GM18526 (cell line): ENCODE data around the gene EXOSC5.
A peak's percentile ranks its signal among the peaks of the same experiment; 100 is the strongest.

ENCODE experiments used
- POLR2A ChIP-seq: IDR thresholded peaks from 3 replicates; pipeline ENCODE4 v1.6.1; 2011; ENCODE audit not compliant: insufficient read length; ENCODE audit errors: extremely low read depth

Gene EXOSC5

DNA sequence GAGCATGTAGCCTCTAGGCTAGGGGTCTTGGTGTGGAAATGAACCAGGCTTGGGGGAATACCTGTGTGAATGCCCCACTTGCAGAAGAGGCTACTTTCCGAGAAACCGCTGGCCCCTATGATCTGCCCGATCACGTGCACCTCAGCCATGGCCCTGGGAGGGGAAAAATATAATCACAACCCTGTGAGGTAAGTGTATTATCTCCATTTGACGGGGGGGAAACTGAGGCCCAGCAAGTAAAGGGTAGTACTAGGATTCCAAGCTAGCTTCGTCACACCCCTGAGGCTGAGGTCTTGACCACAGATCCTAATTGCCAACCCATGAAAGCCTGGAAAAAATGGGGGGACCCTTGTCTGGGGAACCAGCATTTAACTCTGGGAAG is 33.8 kb downstream of the EXOSC5 start:
- no peak for TF ChIP-seq POLR2A

DNA sequence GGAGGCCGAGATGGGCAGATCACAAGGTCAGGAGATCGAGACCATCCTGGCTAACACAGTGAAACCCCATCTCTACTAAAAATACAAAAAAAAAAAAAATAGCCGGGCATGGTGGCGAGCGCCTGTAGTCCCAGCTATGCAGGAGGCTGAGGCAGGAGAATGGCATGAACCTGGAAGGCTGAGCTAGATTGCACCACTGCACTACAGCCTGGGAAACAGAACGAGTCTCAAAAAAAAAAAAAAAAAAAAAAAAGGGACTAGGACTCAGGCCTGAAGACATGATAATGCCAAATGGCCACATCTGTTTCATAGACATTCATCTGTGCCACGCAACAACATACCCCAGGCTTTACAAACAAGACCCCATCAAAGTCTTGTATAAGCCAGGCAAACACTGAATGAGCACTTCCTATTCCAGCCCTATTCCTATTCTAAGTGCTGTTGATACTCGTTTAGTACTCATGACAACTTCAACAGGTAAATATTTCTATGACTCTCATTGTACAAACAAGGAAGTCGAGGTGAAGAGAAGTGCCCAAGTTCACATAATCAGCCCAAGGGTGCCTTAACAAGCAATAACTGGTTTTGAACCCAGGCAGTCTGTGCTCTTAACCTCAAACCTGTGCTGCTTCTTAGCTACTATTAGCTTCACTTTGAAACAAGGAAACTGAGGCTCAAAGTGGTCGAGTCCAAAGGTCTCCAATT is 34.9 kb downstream of the EXOSC5 start:
- no peak for TF ChIP-seq POLR2A

DNA sequence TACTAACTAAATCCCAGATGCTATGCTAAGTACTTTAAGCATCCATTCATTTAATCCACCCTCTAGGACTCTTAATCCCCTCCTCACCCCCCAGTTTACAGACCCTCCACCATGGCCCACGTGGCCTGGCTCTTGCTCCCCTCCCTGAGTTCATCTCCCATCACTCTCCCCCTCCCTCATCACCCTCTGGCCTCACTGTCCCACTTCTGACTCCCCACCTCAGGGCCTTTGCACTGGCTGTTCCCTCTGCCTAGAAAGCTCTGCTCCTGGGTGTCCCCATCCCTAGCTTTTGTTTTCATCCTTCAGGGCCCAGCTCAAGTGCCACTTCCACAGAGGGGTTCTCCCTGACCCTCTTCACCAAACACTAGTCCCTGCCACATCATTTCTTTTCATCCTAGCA is 37.4 kb downstream of the EXOSC5 start:
- no peak for TF ChIP-seq POLR2A

DNA sequence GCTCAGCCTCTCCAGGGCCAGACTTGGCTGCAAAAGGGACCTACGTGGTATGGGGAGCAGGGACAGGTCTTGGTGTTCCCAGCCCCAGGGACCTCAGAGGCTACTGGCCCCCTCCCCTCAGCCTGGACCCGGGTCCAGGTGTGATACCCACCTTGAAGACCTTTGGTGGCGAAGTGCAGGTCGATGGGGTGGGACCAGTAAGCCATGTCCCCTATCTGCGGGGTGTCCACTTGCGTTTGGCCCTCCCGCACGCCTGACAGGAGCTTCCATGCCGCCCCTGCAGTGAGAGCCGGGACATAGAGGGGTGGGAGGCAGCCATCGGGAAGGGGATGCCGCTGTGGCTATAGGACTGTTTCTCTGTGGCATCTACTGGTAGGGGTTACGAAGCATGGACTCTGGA is 39.4 kb downstream of the EXOSC5 start:
- TF ChIP-seq POLR2A, result no peak

DNA sequence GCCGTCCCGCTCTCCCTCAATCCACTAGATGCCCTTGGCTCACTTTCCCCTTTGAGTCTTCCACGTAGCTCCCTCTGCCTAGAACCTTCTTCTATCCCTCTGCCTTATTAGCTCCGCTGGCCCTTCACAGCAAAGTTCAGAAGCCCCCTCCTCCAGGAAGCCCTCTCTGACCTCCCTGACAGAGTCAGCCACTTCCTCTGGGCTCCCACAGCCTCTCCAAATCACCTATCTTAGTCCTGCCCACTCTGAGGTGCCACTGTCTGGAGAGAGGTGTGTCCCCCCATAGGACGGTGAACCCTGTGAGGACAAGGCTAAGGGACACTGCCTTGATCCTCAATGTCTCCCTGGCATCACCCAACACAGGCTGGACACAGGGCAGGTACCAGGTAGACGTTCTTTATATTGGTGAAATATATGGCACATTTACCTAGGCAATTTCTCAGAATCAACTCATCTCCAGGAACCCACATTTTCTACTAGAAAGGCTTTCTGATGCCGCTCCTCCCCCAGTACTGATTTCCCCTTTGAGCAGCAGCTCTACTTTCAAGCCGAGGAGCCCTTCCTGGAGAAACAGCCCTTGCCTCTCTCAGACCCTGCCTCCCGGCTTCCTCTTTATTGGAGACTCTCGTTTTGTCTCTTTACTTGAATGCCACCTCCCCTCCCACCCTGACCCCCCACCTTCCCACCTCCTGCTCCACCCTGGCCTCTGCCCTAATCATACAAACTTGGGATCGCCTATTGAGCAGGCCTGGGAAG is 40.0 kb downstream of the EXOSC5 start:
- TF ChIP-seq POLR2A, result no peak

DNA sequence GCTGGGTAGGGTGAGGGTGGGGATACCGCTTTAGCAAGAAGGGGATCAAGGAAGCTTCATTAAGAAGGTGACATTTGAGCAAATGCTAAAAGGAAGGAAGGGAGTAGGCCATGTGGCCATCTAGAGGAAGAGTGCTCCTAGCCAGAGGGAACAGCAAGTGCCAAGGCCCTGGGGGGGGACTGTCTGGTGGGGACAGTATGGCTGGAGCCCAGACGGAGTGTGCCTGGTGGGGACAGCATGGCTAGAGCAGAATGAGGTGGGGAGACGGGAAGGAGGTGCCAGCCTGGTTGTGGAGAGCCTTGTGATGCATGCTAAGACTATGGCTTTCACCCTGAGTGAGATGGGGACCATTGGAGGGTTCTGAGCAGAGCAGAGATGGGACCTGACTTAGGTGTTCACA is 41.4 kb downstream of the EXOSC5 start:
- TF ChIP-seq POLR2A, result no peak

DNA sequence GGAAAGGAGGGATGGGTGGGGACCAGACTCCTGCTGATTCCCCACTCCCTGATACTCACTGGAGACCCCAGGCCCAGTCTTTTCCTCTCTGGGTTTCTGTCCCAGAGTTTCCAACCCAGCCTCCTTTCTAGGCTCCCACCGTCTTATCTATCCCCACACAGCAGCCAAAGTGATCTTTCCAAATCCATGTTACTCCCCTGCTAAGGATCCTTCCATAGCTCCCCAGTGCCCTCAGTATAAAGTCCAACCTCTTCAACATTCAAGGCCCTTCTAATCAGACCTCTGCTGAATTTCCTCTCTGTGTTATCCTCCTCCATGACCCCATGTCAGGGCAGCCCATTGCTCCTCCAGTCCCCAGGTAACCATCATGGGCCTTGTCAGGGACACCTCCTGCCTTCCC is 42.1 kb downstream of the EXOSC5 start:
- TF ChIP-seq POLR2A, result no peak

DNA sequence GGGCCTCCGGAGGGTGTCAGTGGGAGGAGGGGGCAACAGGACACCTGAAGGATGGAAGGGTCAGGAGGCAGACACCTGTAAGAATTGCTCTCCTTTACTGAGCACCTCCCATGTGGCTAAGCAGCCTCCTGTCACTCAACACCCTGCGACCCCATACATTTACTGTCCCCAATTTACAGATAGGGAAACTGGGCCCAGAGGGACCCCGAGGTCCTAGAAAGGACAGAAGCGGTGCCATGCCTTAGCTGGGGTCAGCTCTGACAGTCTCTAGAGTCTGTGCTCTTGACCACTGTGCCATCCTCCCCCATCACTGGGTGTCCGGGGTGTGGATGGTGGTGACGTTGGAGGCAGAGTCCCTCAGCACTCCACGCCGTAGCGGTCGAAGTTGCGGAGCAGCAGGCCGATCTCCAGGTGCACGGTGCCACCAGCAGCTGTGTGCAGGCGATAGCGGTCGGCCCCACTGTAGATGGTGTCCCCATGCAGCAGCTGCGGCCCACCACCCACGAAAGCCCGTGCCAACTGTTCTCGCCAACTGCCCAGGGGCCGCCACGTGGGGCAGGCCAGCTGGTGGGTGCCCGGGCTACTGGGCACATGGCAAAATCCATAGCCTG is 42.7 kb downstream of the EXOSC5 start:
- TF ChIP-seq POLR2A, result no peak

DNA sequence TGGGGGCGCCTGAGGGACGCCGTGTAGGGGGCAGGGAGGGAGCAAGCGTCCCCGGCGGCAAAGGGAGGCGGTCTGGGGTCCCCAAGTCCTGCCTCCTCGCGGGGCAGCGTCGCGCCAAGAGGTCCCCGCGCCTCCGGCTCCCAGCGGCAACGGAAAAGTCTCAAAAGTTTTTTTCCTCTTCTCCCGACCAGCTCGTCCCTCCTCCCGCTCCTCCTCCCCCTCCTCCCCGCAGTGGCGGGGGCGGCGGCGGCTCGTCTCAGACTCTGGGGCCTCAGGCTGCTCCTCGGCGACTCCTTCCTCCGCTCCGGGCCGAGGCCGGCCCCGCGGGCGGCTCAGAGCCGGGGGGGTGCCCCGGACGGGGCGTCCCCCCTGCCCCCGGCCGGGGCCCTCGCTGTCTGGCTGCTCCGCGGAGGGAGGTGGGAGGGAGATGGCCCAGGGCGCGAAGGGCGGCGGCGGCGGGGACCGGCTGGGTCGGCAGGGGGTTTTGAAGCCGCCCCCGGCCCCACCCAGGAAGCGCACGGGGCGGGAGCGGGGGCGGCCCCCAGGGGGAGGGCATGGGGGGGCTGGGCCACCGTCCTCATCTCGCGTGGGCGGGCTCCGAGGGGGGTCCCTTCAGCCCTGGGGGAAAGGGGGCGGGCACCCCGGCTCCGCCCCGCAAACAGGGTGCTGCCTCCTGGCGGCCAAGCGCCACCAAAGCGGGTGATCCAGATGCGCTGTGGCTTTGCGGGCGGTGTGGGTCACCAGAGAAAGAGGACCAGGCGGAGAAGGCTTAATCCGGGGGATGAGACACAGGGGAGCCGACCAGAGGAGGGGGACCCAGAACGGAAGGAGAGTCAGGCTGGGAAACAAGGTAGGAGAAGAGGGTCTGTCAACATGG is 43.5 kb downstream of the EXOSC5 start, which contains the start of gene TGFB1:
TSS of gene TGFB1 (minus strand) at position 457 of the 877 bp plus-strand sequence. CDS start 878 bp downstream, outside the sequence.
- TF ChIP-seq POLR2A, result peak; percentile 95

DNA sequence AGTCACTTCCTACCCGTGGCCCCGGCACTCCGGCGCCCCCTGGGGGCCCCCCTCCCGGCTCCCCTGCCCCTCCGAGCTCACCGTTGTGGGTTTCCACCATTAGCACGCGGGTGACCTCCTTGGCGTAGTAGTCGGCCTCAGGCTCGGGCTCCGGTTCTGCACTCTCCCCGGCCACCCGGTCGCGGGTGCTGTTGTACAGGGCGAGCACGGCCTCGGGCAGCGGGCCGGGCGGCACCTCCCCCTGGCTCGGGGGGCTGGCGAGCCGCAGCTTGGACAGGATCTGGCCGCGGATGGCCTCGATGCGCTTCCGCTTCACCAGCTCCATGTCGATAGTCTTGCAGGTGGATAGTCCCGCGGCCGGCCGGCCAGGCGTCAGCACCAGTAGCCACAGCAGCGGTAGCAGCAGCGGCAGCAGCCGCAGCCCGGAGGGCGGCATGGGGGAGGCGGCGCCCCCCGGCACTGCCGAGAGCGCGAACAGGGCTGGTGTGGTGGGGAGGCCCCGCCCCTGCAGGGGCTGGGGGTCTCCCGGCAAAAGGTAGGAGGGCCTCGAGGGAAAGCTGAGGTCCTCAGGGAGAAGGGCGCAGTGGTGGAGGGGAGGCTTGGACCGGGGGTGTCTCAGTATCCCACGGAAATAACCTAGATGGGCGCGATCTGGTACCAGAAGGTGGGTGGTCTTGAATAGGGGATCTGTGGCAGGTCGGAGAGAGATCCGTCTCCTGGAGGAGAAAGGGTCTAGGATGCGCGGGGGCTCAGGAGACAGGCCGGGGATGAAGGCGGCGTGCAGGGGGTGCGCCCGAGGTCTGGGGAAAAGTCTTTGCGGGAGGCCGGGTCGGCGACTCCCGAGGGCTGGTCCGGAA is 44.3 kb downstream of the EXOSC5 start:
- TF ChIP-seq POLR2A, result peak; percentile 36

DNA sequence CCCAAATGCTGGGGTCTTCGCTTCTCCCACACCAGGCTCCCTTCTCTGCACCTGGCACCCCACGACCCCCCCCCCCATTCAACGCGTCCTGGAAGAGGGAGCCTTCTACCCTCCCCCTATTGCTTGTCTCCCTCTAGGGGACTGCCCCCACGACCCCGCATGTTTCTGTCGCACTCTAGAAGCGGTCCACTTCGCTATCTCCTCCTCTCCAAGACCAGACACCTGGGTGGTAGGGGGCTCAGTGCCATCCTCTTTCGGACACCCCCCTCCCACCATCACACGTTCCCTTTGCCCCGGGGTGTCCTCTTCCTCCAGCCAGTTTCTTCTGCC is 44.9 kb downstream of the EXOSC5 start:
- TF ChIP-seq POLR2A, result no peak

DNA sequence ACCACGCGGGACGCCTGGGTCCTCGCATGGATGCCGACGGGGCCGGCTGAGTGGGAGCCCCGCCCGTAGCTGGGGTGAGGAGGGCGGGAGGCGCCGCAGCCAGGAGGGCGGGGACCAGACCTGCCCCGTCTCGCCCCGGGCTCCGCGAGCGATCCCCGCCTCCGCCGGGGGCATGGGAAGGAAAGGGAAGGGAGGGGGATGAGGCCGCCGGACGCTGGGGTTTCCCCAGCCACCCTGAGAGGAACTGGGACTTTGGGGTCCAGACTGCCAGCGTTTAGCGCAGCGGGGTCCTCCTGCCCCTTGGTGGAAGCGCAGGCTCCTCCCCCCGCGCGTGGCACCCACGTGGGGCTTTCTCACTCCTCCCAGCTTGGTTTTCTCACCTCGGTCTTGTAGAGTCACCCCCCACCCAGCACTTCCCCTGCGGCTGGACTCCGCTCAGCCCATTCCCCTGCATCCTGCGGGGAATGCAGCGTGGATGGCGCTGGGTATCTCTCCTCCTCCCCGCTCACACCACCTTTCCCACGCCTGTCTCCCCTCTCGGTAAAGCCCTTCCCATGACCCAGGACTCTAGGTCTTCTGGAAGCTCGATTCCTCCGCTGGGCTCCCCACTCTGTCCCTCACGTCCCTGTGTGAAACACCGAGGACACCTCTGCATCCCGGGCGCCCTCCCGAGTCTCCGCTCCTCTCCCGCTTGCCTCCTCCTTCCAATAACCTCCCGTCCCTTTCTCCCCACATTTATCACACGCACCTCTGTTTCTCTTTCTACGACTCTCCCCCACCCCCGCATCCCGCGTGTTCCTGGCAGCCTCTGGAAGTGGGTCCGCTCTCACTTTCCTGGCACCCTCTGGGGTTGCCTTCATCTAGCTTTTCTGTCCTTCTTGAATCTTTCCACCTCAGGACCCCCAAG is 45.6 kb downstream of the EXOSC5 start:
- peak; percentile 45 for TF ChIP-seq POLR2A

DNA sequence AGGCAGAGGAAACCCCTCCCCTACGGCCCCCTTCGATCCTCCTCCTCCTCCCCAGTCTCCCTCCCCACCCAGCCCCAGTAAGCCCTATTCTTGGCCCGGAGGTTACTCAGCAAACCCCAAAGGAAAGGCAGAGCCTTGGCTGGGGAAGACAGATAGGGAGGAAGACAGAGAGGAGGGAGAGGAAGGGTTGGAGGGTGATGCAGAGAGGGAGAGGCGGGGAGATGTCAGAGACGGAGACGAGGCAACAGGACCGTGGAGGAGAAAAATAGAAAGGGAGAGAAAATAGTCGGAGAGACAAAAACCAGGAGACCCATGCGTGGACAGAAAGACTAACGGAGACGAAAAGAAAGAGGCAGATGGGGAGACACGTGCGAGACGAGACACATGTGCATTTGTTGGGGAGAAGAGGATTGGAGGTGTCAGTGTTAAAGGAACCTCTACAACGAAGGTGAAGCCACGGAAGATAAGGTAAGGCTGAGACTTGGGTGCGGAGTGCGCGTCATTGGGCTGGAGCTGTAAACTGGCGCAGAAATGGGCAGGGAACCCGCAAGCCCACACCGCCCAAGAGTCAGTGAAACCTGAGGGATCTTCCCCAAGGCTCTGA is 46.3 kb downstream of the EXOSC5 start:
- TF ChIP-seq POLR2A, result no peak

DNA sequence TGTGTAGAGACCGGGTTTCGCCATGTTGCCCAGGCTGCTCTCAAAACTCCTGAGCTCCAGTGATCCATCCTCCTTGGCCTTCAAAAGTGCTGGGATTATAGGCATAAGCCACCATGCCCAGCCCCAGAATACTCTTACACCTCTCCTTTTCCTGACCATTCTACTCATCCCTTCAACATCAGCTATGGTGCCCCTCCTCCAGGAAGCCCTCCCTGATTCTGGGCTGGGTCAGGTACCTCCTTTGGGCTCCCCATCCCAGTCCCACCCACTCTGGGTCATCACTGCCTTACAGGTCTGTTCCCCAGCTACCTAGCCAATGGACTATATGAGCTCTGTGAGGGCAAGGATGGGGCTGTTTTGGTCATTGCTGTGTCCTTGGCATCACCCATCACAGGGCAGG is 53.0 kb downstream of the EXOSC5 start:
- no peak for TF ChIP-seq POLR2A
